Sigmoid colon (tissue), 7 donors: ENCODE data around the gene KCNA2. TPM values are rescaled to one million over a fixed set of nuclear protein-coding genes. Genes with fewer than 3 reads are reported as not detected.

ENCODE experiments used
- DNase-seq: peaks from one replicate; pipeline ENCODE4 v3.0.0-alpha.2; 2019
- H3K27ac ChIP-seq, 4 donors: fragments of 200-600 bp; sonication (generic); one replicate each; pipeline ENCODE4 v1.5.1; 2016 to 2019; ENCODE audit warnings: mild to moderate bottlenecking in 1 of 4
- H3K27me3 ChIP-seq, 3 donors: fragments of 200-600 bp; sonication (generic); one replicate each; pipeline ENCODE4 v1.5.1; 2019; ENCODE audit warnings: mild to moderate bottlenecking in 1 of 3
- H3K36me3 ChIP-seq, 4 donors: fragments of 200-600 bp; sonication (generic); one replicate each; pipeline ENCODE4 v1.5.1; 2016 to 2019
- H3K4me1 ChIP-seq, 4 donors: fragments of 200-600 bp; sonication (generic); one replicate each; pipeline ENCODE4 v1.5.1; 2017 to 2019
- H3K4me3 ChIP-seq, 4 donors: fragments of 200-600 bp; sonication (generic); one replicate each; pipeline ENCODE4 v1.5.1; 2017 to 2019; ENCODE audit warnings: mild to moderate bottlenecking in 2 of 4, moderate library complexity in 1 of 4
- H3K9me3 ChIP-seq, 4 donors: fragments of 200-600 bp in 3 of 4; sonication (generic) in 3 of 4; one replicate each; pipeline versions ENCODE4 v1.5.1 to v1.6.1; 2013 to 2019
- CTCF ChIP-seq, 4 experiments: fragments of 450-650 bp in 3 of 4; fragments of 200-600 bp in 1 of 4; IDR thresholded peaks; one replicate each; pipeline ENCODE4 v1.5.1; 2016 to 2019; ENCODE audit warnings: antibody characterized with exemption in 4 of 4, mild to moderate bottlenecking in 3 of 4, moderate library complexity in 2 of 4
- EP300 ChIP-seq, 4 donors: sonication (generic); formaldehyde crosslinking; IDR thresholded peaks; one replicate each; pipeline ENCODE4 v1.6.1; 2017; ENCODE audit warnings: antibody characterized with exemption in 4 of 4
- POLR2A ChIP-seq, 2 donors: fragments of 450-650 bp; IDR thresholded peaks; one replicate each; pipeline ENCODE4 v1.6.1; 2016; ENCODE audit warnings: antibody characterized with exemption in 2 of 2, mild to moderate bottlenecking in 2 of 2, moderate library complexity in 2 of 2
- POLR2AphosphoS5 ChIP-seq, 4 donors: sonication (generic); formaldehyde crosslinking; IDR thresholded peaks; one replicate each; pipeline ENCODE4 v1.6.1; 2017; ENCODE audit warnings: antibody characterized with exemption in 4 of 4
- WGBS, 2 donors: extraction: QIAGEN DNeasy Blood & Tissue Kit; methylation state at CpG; one replicate each; pipeline ENCODE4 v1.1.7; 2013; 5-methylcytosine and 5-hydroxymethylcytosine counted together
- intact Hi-C: fragments of 100-400 bp; cut with DNase I; formaldehyde crosslinking; loops from one replicate; pipeline ENCODE4 v1.15.1; 2023
- polyA plus RNA-seq, 3 donors: library from polyadenylated mRNA; stranded (reverse); fragments of 200-250 nt; gene quantifications; one replicate each; pipeline ENCODE4 v1.2.3, GENCODE V29; 2013
- total RNA-seq, 4 donors: library from RNA; depleted of rRNA; stranded (reverse); fragments of >200 nt; gene quantifications; one replicate each; pipeline ENCODE4 v1.1.0, GENCODE V29; 2016
- donor health status: healthy with polysubstance abuse.
- donor health status: Bipolar disorder and iron deficiency.
- donor health status: healthy.

KCNA2 gene
- total and polyA plus RNA-seq, 7 donors: under 0.01 to 5.8 (median 1.2) TPM; not detected in 1

GRCh38 chr1:110595353-110595710 lies 10.8 kb downstream of the KCNA2 start:
- TF ChIP-seq POLR2AphosphoS5 (IDR thresholded peaks at IDR 0.05) (no peak), EP300 (IDR thresholded peaks at IDR 0.05) (no peak), CTCF (IDR thresholded peaks at IDR 0.05) (no peak), POLR2A (IDR thresholded peaks at IDR 0.05) (no peak)
- Histone ChIP-seq H3K9me3 (no peaks in the 10 kb centered on the region), H3K4me1 (no peaks in the 10 kb centered on the region), H3K4me3 (no peak overlapping the region), H3K27ac (no peak overlapping the region), H3K36me3 (no peaks in the 10 kb centered on the region), H3K27me3 (no peaks in the 10 kb centered on the region)
- intact Hi-C loops: no loop called here
- DNase-seq: no peak

- no peaks in the 10 kb centered on the region for H3K36me3 ChIP-seq
- no peak for TF ChIP-seq EP300 (IDR thresholded peaks at IDR 0.05)
- TF ChIP-seq POLR2A (IDR thresholded peaks at IDR 0.05): no peak
- no peak for TF ChIP-seq CTCF (IDR thresholded peaks at IDR 0.05)
- TF ChIP-seq POLR2AphosphoS5 (IDR thresholded peaks at IDR 0.05): no peak
- H3K27me3 ChIP-seq: no peaks in the 10 kb centered on the region
- no peaks in the 10 kb centered on the region for H3K9me3 ChIP-seq
- intact Hi-C loops: no loop called here
- 13 to 47% methylated on average over 7 of the region's 7 CpGs for WGBS, 2 donors
- H3K4me3 ChIP-seq: no peak overlapping the region
- no peaks in the 10 kb centered on the region for H3K4me1 ChIP-seq
- no peak for DNase-seq
- no peak overlapping the region for H3K27ac ChIP-seq
These were observed 11.5 kb downstream of the KCNA2 start for GRCh38 chr1:110594456-110595352.

GRCh38 chr1:110593902-110594301 lies 12.3 kb downstream of the KCNA2 start:
- H3K9me3 ChIP-seq: no peaks in the 10 kb centered on the region
- 61 to 80% methylated on average over 5 of the region's 5 CpGs for WGBS, 2 donors
- no peak overlapping the region for H3K27ac ChIP-seq
- intact Hi-C loops: no loop called here
- no peaks in the 10 kb centered on the region for H3K4me1 ChIP-seq
- H3K4me3 ChIP-seq: no peak overlapping the region
- H3K36me3 ChIP-seq: no peaks in the 10 kb centered on the region
- no peak for DNase-seq
- TF ChIP-seq POLR2A (IDR thresholded peaks at IDR 0.05): no peak
- TF ChIP-seq CTCF (IDR thresholded peaks at IDR 0.05): no peak
- no peak for TF ChIP-seq EP300 (IDR thresholded peaks at IDR 0.05)
- TF ChIP-seq POLR2AphosphoS5 (IDR thresholded peaks at IDR 0.05): no peak
- H3K27me3 ChIP-seq: no peaks in the 10 kb centered on the region

- WGBS, 2 donors: 80 to 90% methylated on average over 6 of the region's 6 CpGs
- Histone ChIP-seq H3K27ac (no peak overlapping the region), H3K4me1 (no peaks in the 10 kb centered on the region), H3K36me3 (no peaks in the 10 kb centered on the region), H3K4me3 (no peak overlapping the region), H3K9me3 (no peaks in the 10 kb centered on the region), H3K27me3 (peaks cover 0 to 6% (median 0%) of the 10 kb centered on the region in 3 donors)
- no peak for DNase-seq
- intact Hi-C loops: no loop called here
- TF ChIP-seq POLR2A (IDR thresholded peaks at IDR 0.05): no peak
- TF ChIP-seq EP300 (IDR thresholded peaks at IDR 0.05): no peak
- TF ChIP-seq CTCF (IDR thresholded peaks at IDR 0.05): no peak
- TF ChIP-seq POLR2AphosphoS5 (IDR thresholded peaks at IDR 0.05): no peak
These were observed 14.2 kb downstream of the KCNA2 start for GRCh38 chr1:110591956-110592355.
